ENCODE results near the gene U2SURP. TPM values are rescaled to one million over a fixed set of nuclear protein-coding genes. Genes with fewer than 3 reads are reported as not detected.

U2SURP gene
- total RNA-seq, 1 experiment from 2014 or later = 168 TPM

DNA sequence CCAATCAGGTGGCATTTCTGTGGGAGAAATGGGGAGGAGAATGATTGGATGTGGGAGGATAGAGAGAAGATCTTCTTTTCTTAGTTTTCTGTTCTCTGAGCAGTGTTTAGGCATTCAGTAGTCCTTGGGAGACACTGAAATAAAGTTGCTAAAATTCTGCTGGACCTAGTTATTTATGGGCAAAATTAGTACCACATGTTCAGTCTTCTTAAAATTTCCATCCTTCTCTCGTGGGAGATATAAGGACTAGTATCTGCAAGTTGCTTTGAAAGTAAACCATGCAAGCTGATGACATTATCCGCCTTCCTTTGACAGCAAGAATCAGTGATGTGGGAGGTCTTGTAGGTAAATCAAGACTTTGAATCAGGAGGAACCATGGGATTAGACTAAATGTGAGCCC is 98.3 kb downstream of the U2SURP start:
- Histone ChIP-seq H2AFZ (ENCODE audit: low read length) (no peak overlapping the region), H3K9ac (ENCODE audit: extremely low read depth, insufficient read length, low read length) (no peak overlapping the region), H3K23ac (ENCODE audit: insufficient read length, low read depth, low read length) (no peak overlapping the region), H3K4me2 (ENCODE audit: insufficient read depth, insufficient read length, low read length) (no peak overlapping the region), H3K79me1 (ENCODE audit: insufficient read depth, low read depth, low read length, poor library complexity, severe bottlenecking) (no peaks in the 10 kb centered on the region), H4K91ac (ENCODE audit: insufficient read length, low read depth, low read length) (no peak overlapping the region), H2BK15ac (ENCODE audit: low read depth, low read length) (no peak overlapping the region), H3K23me2 (ENCODE audit: insufficient read length, low read depth, low read length, poor library complexity, severe bottlenecking) (no peaks in the 10 kb centered on the region), H3K56ac (ENCODE audit: insufficient read length, low read depth, low read length) (no peak overlapping the region), H3T11ph (ENCODE audit: low read length) (no peak overlapping the region), H2BK5ac (ENCODE audit: insufficient read length, low read length) (no peak overlapping the region), H4K5ac (ENCODE audit: insufficient read length, low read depth, low read length) (no peak overlapping the region), H2AK5ac (ENCODE audit: insufficient read length, low read length) (no peak overlapping the region), H3K4ac (ENCODE audit: low read depth, low read length) (no peak overlapping the region), H3K18ac (ENCODE audit: insufficient read length, low read depth, low read length) (no peak overlapping the region), H2BK12ac (ENCODE audit: insufficient read length, low read depth, low read length) (no peak overlapping the region), H3K4me1 (ENCODE audit: insufficient read depth, low read length) (no peaks in the 10 kb centered on the region), H3K27me3 (ENCODE audit: insufficient read depth, low read length) (no peaks in the 10 kb centered on the region), H3K79me2 (ENCODE audit: insufficient read depth, low read length) (no peaks in the 10 kb centered on the region), H2BK20ac (ENCODE audit: low read depth, low read length, poor library complexity, severe bottlenecking) (no peak overlapping the region), H2BK120ac (ENCODE audit: low read depth, low read length, poor library complexity, severe bottlenecking) (no peak overlapping the region), H4K20me1 (ENCODE audit: control insufficient read depth, insufficient read depth, insufficient read length) (no peaks in the 10 kb centered on the region), H3K9me3 (ENCODE audit: control insufficient read depth, low read depth, low read length) (peaks cover under 1% of the 10 kb centered on the region), H3K14ac (ENCODE audit: insufficient read depth, low read length) (no peak overlapping the region), H3K27ac (ENCODE audit: insufficient read length, low read depth, low read length) (no peak overlapping the region), H4K8ac (replicated peaks; ENCODE audit: insufficient read length, low read depth, low read length) (no peak overlapping the region)
- Mint-ChIP-seq H3K27ac (no peak overlapping the region), H3K4me1 (peaks cover 0 to 7% of the 10 kb centered on the region in 2 experiments; a peak in 2 of 4 replicates), H3K27me3 (ENCODE audit: low read depth) (no peaks in the 10 kb centered on the region), H3K36me3 (ENCODE audit: insufficient read depth in 1 of 3, low read depth in 3 of 3) (peaks cover 5 to 19% (median 10%) of the 10 kb centered on the region in 3 experiments), H3K9me3 (peaks cover 13 to 24% of the 10 kb centered on the region in 2 experiments), H3K4me3 (no peak overlapping the region)
- WGBS (ENCODE audit: extremely low coverage, insufficient read length, low lambda C conversion rate) = no CpG with 5 or more reads among the region's 2 CpGs
- DNase-seq = no peak
- TF ChIP-seq, protein P1, sequence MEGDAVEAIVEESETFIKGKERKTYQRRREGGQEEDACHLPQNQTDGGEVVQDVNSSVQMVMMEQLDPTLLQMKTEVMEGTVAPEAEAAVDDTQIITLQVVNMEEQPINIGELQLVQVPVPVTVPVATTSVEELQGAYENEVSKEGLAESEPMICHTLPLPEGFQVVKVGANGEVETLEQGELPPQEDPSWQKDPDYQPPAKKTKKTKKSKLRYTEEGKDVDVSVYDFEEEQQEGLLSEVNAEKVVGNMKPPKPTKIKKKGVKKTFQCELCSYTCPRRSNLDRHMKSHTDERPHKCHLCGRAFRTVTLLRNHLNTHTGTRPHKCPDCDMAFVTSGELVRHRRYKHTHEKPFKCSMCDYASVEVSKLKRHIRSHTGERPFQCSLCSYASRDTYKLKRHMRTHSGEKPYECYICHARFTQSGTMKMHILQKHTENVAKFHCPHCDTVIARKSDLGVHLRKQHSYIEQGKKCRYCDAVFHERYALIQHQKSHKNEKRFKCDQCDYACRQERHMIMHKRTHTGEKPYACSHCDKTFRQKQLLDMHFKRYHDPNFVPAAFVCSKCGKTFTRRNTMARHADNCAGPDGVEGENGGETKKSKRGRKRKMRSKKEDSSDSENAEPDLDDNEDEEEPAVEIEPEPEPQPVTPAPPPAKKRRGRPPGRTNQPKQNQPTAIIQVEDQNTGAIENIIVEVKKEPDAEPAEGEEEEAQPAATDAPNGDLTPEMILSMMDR (conservative IDR thresholded peaks at IDR 0.05) = no peak

Data from H9 (cell line).